ENCODE measurements around the gene ACSS1. TPM values are rescaled to one million over a fixed set of nuclear protein-coding genes. Genes with fewer than 3 reads are reported as not detected.

ACSS1 gene
- total RNA-seq, 1 donor, result 1.4 TPM

DNA sequence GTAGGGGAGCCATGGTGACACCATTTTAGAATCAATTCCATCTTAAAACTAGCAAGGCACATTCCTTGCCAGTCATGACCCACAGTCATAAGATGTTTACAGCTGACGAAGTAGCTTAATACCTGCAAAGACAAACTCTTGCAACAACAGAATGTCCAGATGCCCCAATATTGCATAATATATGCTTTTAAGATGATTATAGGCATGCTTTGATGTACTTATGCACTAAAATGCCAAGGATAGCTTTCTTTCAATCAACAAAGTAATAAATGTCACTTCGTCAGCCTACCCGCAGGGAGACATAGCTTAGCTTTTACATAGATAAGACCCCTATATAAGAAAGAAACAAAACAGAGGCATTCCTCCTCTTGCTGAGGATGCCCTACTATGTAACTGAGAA is 26.7 kb downstream of the ACSS1 start:
- no peaks in the 10 kb centered on the region for H3K9me3 ChIP-seq (ENCODE audit: low read depth, low read length)
- no peaks in the 10 kb centered on the region for H3K79me2 ChIP-seq (ENCODE audit: insufficient read depth, low read length)
- no peak overlapping the region for H3K4me2 ChIP-seq (ENCODE audit: insufficient read depth, low read length)
- no peaks in the 10 kb centered on the region for H3K4me1 ChIP-seq (ENCODE audit: insufficient read depth, low read length)
- H3K27ac ChIP-seq (ENCODE audit: low read depth, low read length), result no peak overlapping the region
- no peak overlapping the region for H3K4me3 ChIP-seq (ENCODE audit: insufficient read depth, low read length)
- no peak overlapping the region for H2AFZ ChIP-seq (ENCODE audit: low read length)
- H3K27me3 ChIP-seq (ENCODE audit: insufficient read depth, low read length), result peaks cover 3% of the 10 kb centered on the region
- peaks cover 1% of the 10 kb centered on the region for H4K20me1 ChIP-seq (ENCODE audit: insufficient read depth, low read length)
- H3K36me3 ChIP-seq (ENCODE audit: insufficient read depth, low read length), result no peaks in the 10 kb centered on the region
- TF ChIP-seq, protein P1, sequence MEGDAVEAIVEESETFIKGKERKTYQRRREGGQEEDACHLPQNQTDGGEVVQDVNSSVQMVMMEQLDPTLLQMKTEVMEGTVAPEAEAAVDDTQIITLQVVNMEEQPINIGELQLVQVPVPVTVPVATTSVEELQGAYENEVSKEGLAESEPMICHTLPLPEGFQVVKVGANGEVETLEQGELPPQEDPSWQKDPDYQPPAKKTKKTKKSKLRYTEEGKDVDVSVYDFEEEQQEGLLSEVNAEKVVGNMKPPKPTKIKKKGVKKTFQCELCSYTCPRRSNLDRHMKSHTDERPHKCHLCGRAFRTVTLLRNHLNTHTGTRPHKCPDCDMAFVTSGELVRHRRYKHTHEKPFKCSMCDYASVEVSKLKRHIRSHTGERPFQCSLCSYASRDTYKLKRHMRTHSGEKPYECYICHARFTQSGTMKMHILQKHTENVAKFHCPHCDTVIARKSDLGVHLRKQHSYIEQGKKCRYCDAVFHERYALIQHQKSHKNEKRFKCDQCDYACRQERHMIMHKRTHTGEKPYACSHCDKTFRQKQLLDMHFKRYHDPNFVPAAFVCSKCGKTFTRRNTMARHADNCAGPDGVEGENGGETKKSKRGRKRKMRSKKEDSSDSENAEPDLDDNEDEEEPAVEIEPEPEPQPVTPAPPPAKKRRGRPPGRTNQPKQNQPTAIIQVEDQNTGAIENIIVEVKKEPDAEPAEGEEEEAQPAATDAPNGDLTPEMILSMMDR (IDR thresholded peaks at IDR 0.05; ENCODE audit: extremely low read depth, low read depth, low read length), result no peak
- peak; percentile 45 for DNase-seq (ENCODE audit: insufficient read length, low spot score, missing footprints)

- TF ChIP-seq, protein P1 (IDR thresholded peaks at IDR 0.05; ENCODE audit: extremely low read depth, low read depth, low read length), result no peak
- Histone ChIP-seq H3K4me3 (ENCODE audit: insufficient read depth, low read length) (no peak overlapping the region), H3K27me3 (ENCODE audit: insufficient read depth, low read length) (peaks cover 3% of the 10 kb centered on the region), H3K9me3 (ENCODE audit: low read depth, low read length) (no peaks in the 10 kb centered on the region), H4K20me1 (ENCODE audit: insufficient read depth, low read length) (peaks cover 5% of the 10 kb centered on the region), H3K27ac (ENCODE audit: low read depth, low read length) (no peak overlapping the region), H3K36me3 (ENCODE audit: insufficient read depth, low read length) (no peaks in the 10 kb centered on the region), H3K4me2 (ENCODE audit: insufficient read depth, low read length) (no peak overlapping the region), H3K4me1 (ENCODE audit: insufficient read depth, low read length) (no peaks in the 10 kb centered on the region), H2AFZ (ENCODE audit: low read length) (no peak overlapping the region), H3K79me2 (ENCODE audit: insufficient read depth, low read length) (no peaks in the 10 kb centered on the region)
- no peak for DNase-seq (ENCODE audit: insufficient read length, low spot score, missing footprints)
These were observed 27.2 kb downstream of the ACSS1 start for GRCh38 chr20:25030649-25031207.

DNA sequence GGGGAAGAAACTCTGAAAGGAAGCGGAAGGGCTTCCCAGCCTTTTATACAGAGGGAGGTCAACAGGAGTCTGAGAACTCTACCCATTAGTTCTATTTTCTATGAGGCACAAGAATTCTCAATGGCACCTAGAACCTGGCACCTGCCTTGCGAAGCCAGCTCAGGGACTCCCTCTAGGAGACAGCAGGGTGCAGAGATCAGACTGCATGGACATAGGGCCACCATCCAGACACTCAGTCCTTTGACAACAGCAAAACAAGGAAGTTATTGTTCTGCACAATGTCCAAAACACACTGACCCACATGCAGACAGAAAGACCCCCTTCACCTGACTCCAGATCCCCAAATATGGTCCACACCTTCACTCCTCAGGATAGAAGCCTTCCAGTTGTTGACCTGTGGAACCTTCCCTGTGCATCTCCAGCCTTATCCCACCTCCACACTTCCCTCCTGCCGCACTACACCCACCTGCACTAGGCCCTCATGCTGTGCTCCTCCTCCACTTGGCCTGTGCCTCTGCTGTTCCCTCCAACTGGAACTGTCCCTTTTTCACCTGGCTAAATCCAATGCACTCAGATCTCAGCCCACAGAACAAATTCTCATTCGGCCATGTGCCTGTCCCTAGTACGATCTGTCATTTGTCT is 27.8 kb downstream of the ACSS1 start:
- H3K79me2 ChIP-seq (ENCODE audit: insufficient read depth, low read length), result no peaks in the 10 kb centered on the region
- peaks cover 5% of the 10 kb centered on the region for H4K20me1 ChIP-seq (ENCODE audit: insufficient read depth, low read length)
- no peak for DNase-seq (ENCODE audit: insufficient read length, low spot score, missing footprints)
- no peak overlapping the region for H3K4me3 ChIP-seq (ENCODE audit: insufficient read depth, low read length)
- H3K4me1 ChIP-seq (ENCODE audit: insufficient read depth, low read length), result no peaks in the 10 kb centered on the region
- no peak overlapping the region for H3K4me2 ChIP-seq (ENCODE audit: insufficient read depth, low read length)
- TF ChIP-seq, protein P1 (IDR thresholded peaks at IDR 0.05; ENCODE audit: extremely low read depth, low read depth, low read length), result no peak
- no peak overlapping the region for H3K27ac ChIP-seq (ENCODE audit: low read depth, low read length)
- H3K27me3 ChIP-seq (ENCODE audit: insufficient read depth, low read length), result peaks cover 3% of the 10 kb centered on the region
- no peaks in the 10 kb centered on the region for H3K9me3 ChIP-seq (ENCODE audit: low read depth, low read length)
- no peak overlapping the region for H2AFZ ChIP-seq (ENCODE audit: low read length)
- no peaks in the 10 kb centered on the region for H3K36me3 ChIP-seq (ENCODE audit: insufficient read depth, low read length)

- DNase-seq (ENCODE audit: insufficient read length, low spot score, missing footprints), result peak; percentile 27
These were observed 31.8 kb downstream of the ACSS1 start for GRCh38 chr20:25025986-25026605.

More at GRCh38 chr20:25025986-25026605, 31.8 kb downstream of the ACSS1 start:
- peaks cover 3% of the 10 kb centered on the region for H3K27me3 ChIP-seq (ENCODE audit: insufficient read depth, low read length)
- H2AFZ ChIP-seq (ENCODE audit: low read length), result no peak overlapping the region
- no peak overlapping the region for H3K27ac ChIP-seq (ENCODE audit: low read depth, low read length)
- peaks cover 5% of the 10 kb centered on the region for H4K20me1 ChIP-seq (ENCODE audit: insufficient read depth, low read length)
- H3K4me3 ChIP-seq (ENCODE audit: insufficient read depth, low read length), result no peak overlapping the region
- TF ChIP-seq, protein P1 (IDR thresholded peaks at IDR 0.05; ENCODE audit: extremely low read depth, low read depth, low read length), result no peak
- H3K79me2 ChIP-seq (ENCODE audit: insufficient read depth, low read length), result no peaks in the 10 kb centered on the region
- H3K9me3 ChIP-seq (ENCODE audit: low read depth, low read length), result no peaks in the 10 kb centered on the region
- no peaks in the 10 kb centered on the region for H3K4me1 ChIP-seq (ENCODE audit: insufficient read depth, low read length)
- no peak overlapping the region for H3K4me2 ChIP-seq (ENCODE audit: insufficient read depth, low read length)
- no peaks in the 10 kb centered on the region for H3K36me3 ChIP-seq (ENCODE audit: insufficient read depth, low read length)
